Measurements from ENCODE around the gene SCMH1.
"Not testable (repeated sequence)": the region's sequence is repeated elsewhere in the genome, so short reads cannot be mapped to it uniquely, and the experiment has no call there.

Gene SCMH1

GRCh38 chr1:41149570-41149969, 92.5 kb downstream of the SCMH1 start:
- DNase-seq = no peak

GRCh38 chr1:41144285-41144684, 97.8 kb downstream of the SCMH1 start:
- no peak for DNase-seq

- no peak for DNase-seq
These were observed 103.6 kb downstream of the SCMH1 start for GRCh38 chr1:41138549-41138948.

- DNase-seq = no peak
These were observed 106.7 kb downstream of the SCMH1 start for GRCh38 chr1:41135196-41135947.

GRCh38 chr1:41134325-41134724, 107.8 kb downstream of the SCMH1 start:
- not testable (repeated sequence) for DNase-seq

GRCh38 chr1:41122851-41123518, 119.1 kb downstream of the SCMH1 start:
- no peak for DNase-seq

GRCh38 chr1:41122148-41122547, 120.0 kb downstream of the SCMH1 start:
- DNase-seq = no peak

- no peak for DNase-seq
These were observed 123.5 kb downstream of the SCMH1 start for GRCh38 chr1:41118645-41119044.

- DNase-seq = not testable (repeated sequence)
These were observed 124.9 kb downstream of the SCMH1 start for GRCh38 chr1:41117241-41117640.

- no peak for DNase-seq
These were observed 131.4 kb downstream of the SCMH1 start for GRCh38 chr1:41110736-41111135.

- no peak for DNase-seq
These were observed 131.8 kb downstream of the SCMH1 start for GRCh38 chr1:41110286-41110685.

GRCh38 chr1:41109310-41110197, 132.6 kb downstream of the SCMH1 start:
- DNase-seq = no peak

GRCh38 chr1:41108696-41109275, 133.3 kb downstream of the SCMH1 start:
- no peak for DNase-seq

- no peak for DNase-seq
These were observed 138.3 kb downstream of the SCMH1 start for GRCh38 chr1:41103766-41104165.

GRCh38 chr1:41102653-41103052, 139.5 kb downstream of the SCMH1 start:
- no peak for DNase-seq

- DNase-seq = no peak
These were observed 140.0 kb downstream of the SCMH1 start for GRCh38 chr1:41101950-41102607.

GRCh38 chr1:41101076-41101475, 141.0 kb downstream of the SCMH1 start:
- DNase-seq = no peak

- no peak for DNase-seq
These were observed 141.9 kb downstream of the SCMH1 start for GRCh38 chr1:41100170-41100569.

- no peak for DNase-seq
These were observed 143.2 kb downstream of the SCMH1 start for GRCh38 chr1:41098730-41099460.

GRCh38 chr1:41097105-41097504, 145.0 kb downstream of the SCMH1 start:
- DNase-seq = no peak

GRCh38 chr1:41093826-41094225, 148.3 kb downstream of the SCMH1 start:
- DNase-seq = no peak

- DNase-seq = no peak
These were observed 155.2 kb downstream of the SCMH1 start for GRCh38 chr1:41086921-41087320.

Measured in effector CD8-positive, alpha-beta T cell (primary cell).